ENCODE results near the gene GOLPH3L. TPM values are rescaled to one million over a fixed set of nuclear protein-coding genes. Genes with fewer than 3 reads are reported as not detected.
"Not testable (repeated sequence)": the region's sequence is repeated elsewhere in the genome, so short reads cannot be mapped to it uniquely, and the experiment has no call there.

The GOLPH3L gene
- total and polyA plus RNA-seq, 4 donors = 6.0 to 11.3 (median 7.5) TPM

GRCh38 chr1:150603711-150604110, 93.2 kb downstream of the GOLPH3L start:
- TF ChIP-seq REST (IDR thresholded peaks at IDR 0.05) (no peak), SP1 (IDR thresholded peaks at IDR 0.05) (no peak)
- TF ChIP-seq, protein P1, sequence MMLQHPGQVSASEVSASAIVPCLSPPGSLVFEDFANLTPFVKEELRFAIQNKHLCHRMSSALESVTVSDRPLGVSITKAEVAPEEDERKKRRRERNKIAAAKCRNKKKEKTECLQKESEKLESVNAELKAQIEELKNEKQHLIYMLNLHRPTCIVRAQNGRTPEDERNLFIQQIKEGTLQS (IDR thresholded peaks at IDR 0.05) = no peak
- no peak for DNase-seq (ENCODE audit: low spot score)
- peaks cover 0 to 17% (median 0%) of the 10 kb centered on the region in 4 donors for H3K4me1 ChIP-seq (ENCODE audit: control insufficient read depth in 4 of 4, insufficient read depth in 4 of 4, low read length in 3 of 4)
- no peaks in the 10 kb centered on the region for H3K9me3 ChIP-seq (ENCODE audit: control insufficient read depth in 4 of 4, low read length in 3 of 4)
- no peaks in the 10 kb centered on the region for H3K27me3 ChIP-seq (ENCODE audit: control insufficient read depth in 4 of 4, insufficient read depth in 4 of 4, low read length in 3 of 4)
- 97% methylated on average over 3 of the region's 3 CpGs for WGBS
- no peaks in the 10 kb centered on the region for H3K36me3 ChIP-seq (ENCODE audit: control insufficient read depth in 4 of 4, insufficient read depth in 3 of 4, low read depth in 1 of 4, low read length in 3 of 4)
- H3K4me3 ChIP-seq (ENCODE audit: low read depth in 1 of 3, low read length in 3 of 3) = no peak overlapping the region
- H3K27ac ChIP-seq (ENCODE audit: low read depth in 1 of 2, low read length in 2 of 2) = peak overlapping the region; percentile 85
- H3K9ac ChIP-seq (ENCODE audit: low read depth in 1 of 2, low read length in 2 of 2) = peak overlapping the region in 1 of 2 donors; percentile 21

GRCh38 chr1:150602372-150602771, 94.6 kb downstream of the GOLPH3L start:
- H3K36me3 ChIP-seq (ENCODE audit: control insufficient read depth in 4 of 4, insufficient read depth in 3 of 4, low read depth in 1 of 4, low read length in 3 of 4); H3K27me3 ChIP-seq (ENCODE audit: control insufficient read depth in 4 of 4, insufficient read depth in 4 of 4, low read length in 3 of 4); DNase-seq (ENCODE audit: low spot score); H3K9ac ChIP-seq (ENCODE audit: low read depth in 1 of 2, low read length in 2 of 2); H3K4me3 ChIP-seq (ENCODE audit: low read depth in 1 of 3, low read length in 3 of 3); H3K9me3 ChIP-seq (ENCODE audit: control insufficient read depth in 4 of 4, low read length in 3 of 4): not testable (repeated sequence)
- WGBS = 96% methylated on average over 12 of the region's 12 CpGs
- Histone ChIP-seq H3K4me1 (ENCODE audit: control insufficient read depth in 4 of 4, insufficient read depth in 4 of 4, low read length in 3 of 4) (peaks cover 0 to 14% (median 0%) of the 10 kb centered on the region in 4 donors), H3K27ac (ENCODE audit: low read depth in 1 of 2, low read length in 2 of 2) (peak overlapping the region in 1 of 2 donors; percentile 39)

- DNase-seq (ENCODE audit: low spot score) = no peak
- H3K4me3 ChIP-seq (ENCODE audit: low read depth in 1 of 3, low read length in 3 of 3) = no peak overlapping the region
- H3K36me3 ChIP-seq (ENCODE audit: control insufficient read depth in 4 of 4, insufficient read depth in 3 of 4, low read depth in 1 of 4, low read length in 3 of 4) = no peaks in the 10 kb centered on the region
- peaks cover 0 to 14% (median 0%) of the 10 kb centered on the region in 4 donors for H3K4me1 ChIP-seq (ENCODE audit: control insufficient read depth in 4 of 4, insufficient read depth in 4 of 4, low read length in 3 of 4)
- peak overlapping the region; percentile 39 for H3K27ac ChIP-seq (ENCODE audit: low read depth in 1 of 2, low read length in 2 of 2)
- no peak overlapping the region for H3K9ac ChIP-seq (ENCODE audit: low read depth in 1 of 2, low read length in 2 of 2)
- H3K27me3 ChIP-seq (ENCODE audit: control insufficient read depth in 4 of 4, insufficient read depth in 4 of 4, low read length in 3 of 4) = no peaks in the 10 kb centered on the region
- TF ChIP-seq JUND (IDR thresholded peaks at IDR 0.05) (no peak), HNF4A (conservative IDR thresholded peaks at IDR 0.05) (no peak), GABPA (IDR thresholded peaks at IDR 0.05 in 1 of 2, conservative IDR thresholded peaks at IDR 0.05 in 1 of 2) (no peak), RAD21 (IDR thresholded peaks at IDR 0.05) (no peak), SP1 (IDR thresholded peaks at IDR 0.05) (no peak), RXRA (IDR thresholded peaks at IDR 0.05) (no peak), REST (IDR thresholded peaks at IDR 0.05) (no peak), HNF4G (IDR thresholded peaks at IDR 0.05) (no peak), FOXA1 (IDR thresholded peaks at IDR 0.05) (no peak), CTCF (IDR thresholded peaks at IDR 0.05; ENCODE audit: low read depth, low read length, missing input control) (no peak), TAF1 (conservative IDR thresholded peaks at IDR 0.05) (no peak), ZBTB33 (IDR thresholded peaks at IDR 0.05) (no peak), YY1 (IDR thresholded peaks at IDR 0.05) (no peak), EGR1 (IDR thresholded peaks at IDR 0.05; ENCODE audit: low read depth in 2 of 2) (no peak)
- TF ChIP-seq, protein P2, sequence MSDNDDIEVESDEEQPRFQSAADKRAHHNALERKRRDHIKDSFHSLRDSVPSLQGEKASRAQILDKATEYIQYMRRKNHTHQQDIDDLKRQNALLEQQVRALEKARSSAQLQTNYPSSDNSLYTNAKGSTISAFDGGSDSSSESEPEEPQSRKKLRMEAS (IDR thresholded peaks at IDR 0.05) = no peak
- TF ChIP-seq, protein P1 (IDR thresholded peaks at IDR 0.05) = no peak
- H3K9me3 ChIP-seq (ENCODE audit: control insufficient read depth in 4 of 4, low read length in 3 of 4) = no peaks in the 10 kb centered on the region
Observed at GRCh38 chr1:150601540-150601939, 95.4 kb downstream of the GOLPH3L start.
